Dedifferentiated amniotic fluid mesenchymal stem cell (primary cell): ENCODE results near the gene IRF1.
A peak's percentile ranks its signal among the peaks of the same experiment; 100 is the strongest.
"Not testable (repeated sequence)": the region's sequence is repeated elsewhere in the genome, so short reads cannot be mapped to it uniquely, and the experiment has no call there.

Source experiments
- DNase-seq: peaks from one replicate; pipeline ENCODE4 v3.0.0-alpha.2; 2016; ENCODE audit errors: extremely low spot score

Gene IRF1

DNA sequence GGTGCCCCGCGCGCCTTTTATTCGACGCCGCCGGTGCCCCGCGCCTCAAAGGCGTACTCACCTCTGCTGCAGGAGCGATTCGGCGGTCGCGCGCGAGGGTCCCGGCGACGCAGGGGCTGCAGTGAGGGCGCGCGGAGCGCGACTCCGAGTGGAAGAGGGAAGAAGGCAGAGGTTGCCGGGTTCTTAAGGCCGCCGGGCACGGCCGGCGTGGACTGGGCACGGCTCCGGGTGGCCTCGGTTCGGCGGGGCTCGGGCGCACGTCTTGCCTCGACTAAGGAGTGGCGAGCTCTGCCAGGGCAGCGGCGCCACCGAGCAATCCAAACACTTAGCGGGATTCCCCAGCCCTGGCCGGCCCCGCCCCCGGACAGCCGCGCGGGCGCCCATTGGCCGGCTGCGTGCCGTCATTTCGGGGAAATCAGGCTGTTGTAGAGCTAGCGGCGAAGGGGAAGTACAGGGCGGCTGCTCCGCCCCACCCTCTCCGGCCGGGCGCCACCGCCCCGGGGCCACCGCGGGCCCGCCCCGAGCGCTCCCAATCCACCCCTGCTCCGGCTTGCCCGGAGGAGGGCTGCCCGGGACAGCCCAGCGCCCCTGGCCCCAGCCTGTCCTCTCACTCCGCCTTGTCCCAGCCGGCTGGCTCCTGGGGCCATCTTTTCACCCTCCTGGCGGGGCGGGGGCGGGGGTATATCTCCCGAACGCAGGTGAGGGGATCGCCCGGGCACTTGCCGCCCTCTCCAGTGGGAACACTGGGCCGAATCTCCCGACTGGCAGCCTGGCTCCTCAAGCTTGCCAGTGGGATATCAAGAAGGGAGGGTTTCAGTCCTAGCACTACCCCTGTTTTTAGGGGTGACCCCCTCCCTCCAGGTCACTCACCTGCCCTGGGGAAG lies at the start of gene IRF1:
Gene IRF1, minus strand, starts transcription at position 290 of the 884 bp plus-strand sequence. CDS start 1,295 bp downstream, outside the sequence.
- peak; percentile 94 for DNase-seq

DNA sequence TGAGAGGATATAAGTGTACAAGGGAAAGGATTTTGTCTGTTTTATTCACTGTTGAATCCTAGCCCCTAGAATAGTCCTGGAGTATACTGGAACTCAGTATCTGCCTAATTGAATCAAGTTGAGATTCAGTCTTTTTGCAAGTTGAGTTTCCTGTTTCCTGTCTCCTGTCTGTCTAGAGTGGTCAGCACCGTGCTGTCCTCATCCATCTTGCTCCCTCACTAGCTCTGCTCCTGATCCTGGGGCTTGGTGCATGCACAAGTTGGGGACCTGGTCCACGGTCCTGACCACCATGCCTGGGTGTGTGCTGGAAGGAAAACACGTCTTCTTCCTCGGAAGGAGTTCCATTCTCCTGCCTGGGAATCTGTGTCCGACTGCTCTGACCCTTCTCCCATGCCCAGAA lies 49.6 kb upstream of the IRF1 start:
- DNase-seq, result no peak

- no peak for DNase-seq
Observed at GRCh38 chr5:132539716-132540115, 49.1 kb upstream of the IRF1 start.

DNA sequence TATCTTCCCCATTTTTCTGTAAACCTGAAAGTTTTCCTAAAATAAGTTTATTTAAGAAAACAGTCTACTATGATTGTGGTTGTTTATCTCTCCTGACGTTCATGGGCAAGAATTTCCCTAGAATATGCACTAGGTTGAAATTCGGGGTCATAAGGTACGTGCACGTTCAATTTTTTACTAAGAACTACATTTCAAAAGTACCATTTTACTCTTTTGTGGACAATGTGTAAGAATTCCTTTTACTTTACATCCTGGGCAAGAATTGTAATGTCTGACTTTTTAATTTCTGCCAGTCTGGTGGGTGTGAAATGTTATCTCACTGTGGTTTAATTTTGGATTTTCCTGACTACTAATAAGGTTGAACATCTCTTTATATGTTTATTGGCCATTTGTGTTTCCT lies 40.4 kb upstream of the IRF1 start:
- DNase-seq, result no peak

- no peak for DNase-seq
Observed at GRCh38 chr5:132528866-132529634, 38.5 kb upstream of the IRF1 start.

DNA sequence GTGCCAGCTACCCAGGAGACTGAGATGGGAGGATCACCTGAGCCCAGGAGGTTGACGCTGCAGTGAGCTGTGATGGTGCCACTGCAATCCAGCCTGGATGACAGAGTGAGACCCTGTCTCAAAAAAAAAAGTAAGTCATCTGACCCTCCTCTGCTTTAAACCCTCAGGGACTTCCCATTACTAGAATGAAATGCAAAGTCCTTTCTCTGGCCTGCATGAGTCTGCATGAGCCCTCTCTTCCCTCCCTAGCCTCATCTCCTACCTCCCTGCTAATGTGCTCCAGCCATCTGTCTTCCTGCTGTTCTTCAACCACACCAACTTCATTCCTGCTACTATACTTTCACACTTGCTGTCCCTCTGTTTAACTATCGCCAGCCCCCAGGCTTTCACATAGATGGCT lies 37.4 kb upstream of the IRF1 start:
- no peak for DNase-seq

- no peak for DNase-seq
Observed at GRCh38 chr5:132526974-132527564, 36.5 kb upstream of the IRF1 start.

- DNase-seq, result peak; percentile 72
Observed at GRCh38 chr5:132526290-132526973, 35.9 kb upstream of the IRF1 start.

- no peak for DNase-seq
Observed at GRCh38 chr5:132525299-132525724, 34.7 kb upstream of the IRF1 start.

- DNase-seq, result not testable (repeated sequence)
Observed at GRCh38 chr5:132524877-132525276, 34.3 kb upstream of the IRF1 start.

DNA sequence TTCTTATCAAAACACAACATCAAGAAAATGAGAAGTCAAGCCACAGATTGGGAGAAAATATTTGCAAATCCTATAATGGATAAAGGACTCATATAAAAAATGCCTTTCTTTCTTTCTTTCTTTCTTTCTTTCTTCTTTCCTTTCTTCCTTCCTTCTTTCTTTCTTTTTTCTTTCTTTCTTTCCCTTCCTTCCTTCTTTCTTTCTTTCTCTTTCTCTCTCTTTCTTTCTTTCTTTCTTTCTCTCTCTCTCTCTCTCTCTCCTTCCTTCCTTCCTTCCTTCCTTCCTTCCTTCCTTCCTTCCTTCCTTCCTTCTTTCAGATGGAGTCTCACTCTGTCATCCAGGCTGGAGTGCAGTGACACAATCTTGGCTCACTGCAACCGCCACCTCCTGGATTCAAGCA lies 31.5 kb upstream of the IRF1 start:
- DNase-seq, result not testable (repeated sequence)

GRCh38 chr5:132513618-132514336 lies 23.2 kb upstream of the IRF1 start:
- DNase-seq, result not testable (repeated sequence)

DNA sequence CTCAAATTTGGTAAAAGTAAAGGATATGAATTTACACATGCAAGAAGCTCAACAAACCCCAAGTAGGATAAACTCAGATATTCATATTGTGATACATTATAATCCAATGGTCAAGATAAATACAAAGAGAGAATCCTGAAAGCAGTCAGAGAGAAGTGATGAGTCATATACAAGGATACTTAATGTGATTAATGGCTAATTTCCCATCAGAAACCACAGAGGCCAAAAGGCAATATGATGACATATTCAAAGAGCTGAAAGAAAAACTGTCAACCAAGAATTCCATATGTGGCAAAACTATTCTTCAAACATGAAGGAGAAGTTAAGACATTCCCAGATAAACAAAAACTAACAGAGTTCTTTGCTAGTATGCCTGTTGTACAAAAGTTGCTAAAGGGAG lies 19.5 kb upstream of the IRF1 start:
- no peak for DNase-seq

GRCh38 chr5:132506094-132506692 lies 15.6 kb upstream of the IRF1 start:
- peak; percentile 97 for DNase-seq

DNA sequence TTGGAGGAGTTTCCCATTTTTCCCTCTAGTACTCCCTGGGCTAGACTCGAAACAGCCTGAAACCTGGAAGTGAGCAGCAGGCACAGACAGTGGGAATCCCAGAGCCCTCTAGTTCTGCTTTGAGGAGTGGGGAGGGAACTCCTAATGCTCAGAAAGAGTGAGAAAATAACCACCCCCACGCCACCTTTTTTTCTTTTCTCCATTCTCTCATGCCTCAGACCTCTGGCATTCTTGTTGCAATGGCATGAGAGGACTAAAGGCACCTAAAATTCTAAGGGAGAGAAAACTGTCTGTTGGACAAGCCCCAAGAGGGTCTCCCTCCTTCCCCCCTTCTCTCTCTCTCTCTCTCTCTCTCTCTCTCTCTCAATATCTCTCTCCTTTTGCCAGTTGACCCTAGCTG lies 15.1 kb upstream of the IRF1 start:
- DNase-seq, result no peak

GRCh38 chr5:132504746-132505145 lies 14.2 kb upstream of the IRF1 start:
- DNase-seq, result no peak

GRCh38 chr5:132503244-132503643 lies 12.7 kb upstream of the IRF1 start:
- DNase-seq, result no peak

GRCh38 chr5:132501961-132502931 lies 11.7 kb upstream of the IRF1 start:
- DNase-seq, result no peak

DNA sequence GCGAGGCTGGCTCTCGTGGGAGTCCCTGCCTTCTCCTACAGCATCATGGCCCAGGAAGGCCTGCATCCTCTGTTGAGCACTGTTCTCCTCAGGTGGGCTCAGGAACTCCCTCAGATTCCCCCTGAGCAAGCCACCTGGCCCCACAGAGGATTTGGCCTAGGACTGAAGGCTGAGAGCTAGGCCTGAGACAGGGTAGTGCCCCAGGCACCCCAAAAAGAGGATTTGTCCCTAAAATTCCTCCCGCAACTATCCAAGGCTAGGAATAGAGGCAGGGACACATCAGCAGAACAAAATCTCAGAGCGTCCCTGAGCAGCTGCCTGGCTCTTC lies 11.0 kb upstream of the IRF1 start:
- DNase-seq, result no peak
